HEK293 (cell line): ENCODE measurements around the gene NELL1.

Source experiments
- CTCF ChIA-PET: fragments of 350-600 bp; formaldehyde crosslinking; extraction: SDS; loops from one replicate; lab custom pipeline; 2021; ENCODE audit warnings: antibody characterized with exemption; lab: Yijun Ruan, JAX
- POLR2A ChIA-PET: fragments of 300-600 bp; formaldehyde crosslinking; extraction: SDS; loops from one replicate; lab custom pipeline; 2020; ENCODE audit warnings: antibody characterized with exemption, inconsistent platforms; lab: Yijun Ruan, JAX
- H3K27ac ChIP-seq: fragments of 200-500 bp; sonication (Bioruptor generic); 2 replicates; pipeline ENCODE4 v1.5.1; 2014; ENCODE audit warnings: low read depth, low read length, control low read depth, inconsistent platforms; ENCODE audit errors: extremely low read depth
- H3K36me3 ChIP-seq, 2 experiments: fragments of 200-500 bp in 1 of 2; sonication (Bioruptor generic) in 1 of 2; 1 replicate in 1 of 2; 2 replicates in 1 of 2; pipeline ENCODE4 v1.5.1; 2014 to 2017; ENCODE audit warnings: inconsistent platforms in 2 of 2, low read length in 2 of 2; ENCODE audit not compliant: control insufficient read depth in 2 of 2, insufficient read depth in 1 of 2
- H3K4me1 ChIP-seq: fragments of 200-500 bp; sonication (Bioruptor generic); 2 replicates; pipeline ENCODE4 v1.5.1; 2014; ENCODE audit warnings: mild to moderate bottlenecking, low read length, inconsistent platforms; ENCODE audit not compliant: control insufficient read depth, insufficient read depth
- H3K4me3 ChIP-seq: 2 replicates; pipeline ENCODE4 v1.5.1; 2011; ENCODE audit warnings: low read depth, mild to moderate bottlenecking, control low read depth, low read length, moderate library complexity
- H3K9me3 ChIP-seq: fragments of 200-500 bp; sonication (Bioruptor generic); 2 replicates; pipeline ENCODE4 v1.5.1; 2014; ENCODE audit warnings: low read depth, low read length, inconsistent platforms; ENCODE audit not compliant: control insufficient read depth, insufficient read depth
- BCL11B ChIP-seq: fragments of 450-650 bp; formaldehyde crosslinking; IDR thresholded peaks from 2 replicates; pipeline ENCODE4 v1.5.1; 2016; ENCODE audit warnings: low read depth, missing biosample characterization, missing genetic modification characterization
- GLIS2 ChIP-seq: fragments of 450-650 bp; formaldehyde crosslinking; IDR thresholded peaks from 2 replicates; pipeline ENCODE4 v1.5.1; 2016; ENCODE audit warnings: missing biosample characterization, missing genetic modification characterization
- YY2 ChIP-seq: fragments of 450-650 bp; formaldehyde crosslinking; IDR thresholded peaks from 2 replicates; pipeline ENCODE4 v1.5.1; 2016; ENCODE audit warnings: missing biosample characterization, missing genetic modification characterization
- ZNF214 ChIP-seq: fragments of 450-650 bp; formaldehyde crosslinking; IDR thresholded peaks from 2 replicates; pipeline ENCODE4 v1.5.1; 2017; ENCODE audit warnings: missing biosample characterization, mild to moderate bottlenecking, missing genetic modification characterization, borderline replicate concordance
- ZNF24 ChIP-seq: fragments of 450-650 bp; formaldehyde crosslinking; IDR thresholded peaks from 2 replicates; pipeline ENCODE4 v1.5.1; 2016; ENCODE audit warnings: missing biosample characterization, missing genetic modification characterization
- ZNF324 ChIP-seq: fragments of 450-650 bp; formaldehyde crosslinking; IDR thresholded peaks from 2 replicates; pipeline ENCODE4 v1.5.1; 2016; ENCODE audit warnings: missing biosample characterization, missing genetic modification characterization
- ZNF366 ChIP-seq: fragments of 450-650 bp; formaldehyde crosslinking; conservative IDR thresholded peaks from 2 replicates; pipeline ENCODE4 v1.5.1; 2016; ENCODE audit warnings: missing biosample characterization, missing genetic modification characterization
- ZNF473 ChIP-seq: fragments of 450-650 bp; formaldehyde crosslinking; IDR thresholded peaks from 2 replicates; pipeline ENCODE4 v1.5.1; 2017; ENCODE audit warnings: missing biosample characterization, missing genetic modification characterization
- ZNF501 ChIP-seq: fragments of 450-650 bp; formaldehyde crosslinking; IDR thresholded peaks from 2 replicates; pipeline ENCODE4 v1.5.1; 2016; ENCODE audit warnings: missing biosample characterization, missing genetic modification characterization
- ZNF514 ChIP-seq: fragments of 450-650 bp; formaldehyde crosslinking; IDR thresholded peaks from 2 replicates; pipeline ENCODE4 v1.5.1; 2016; ENCODE audit warnings: missing biosample characterization, missing genetic modification characterization
- ZNF561 ChIP-seq: fragments of 450-650 bp; IDR thresholded peaks from 2 replicates; pipeline ENCODE4 v1.5.1; 2018; ENCODE audit warnings: missing biosample characterization, missing genetic modification characterization, borderline replicate concordance
- ZNF621 ChIP-seq: fragments of 450-650 bp; formaldehyde crosslinking; IDR thresholded peaks from 2 replicates; pipeline ENCODE4 v1.5.1; 2017; ENCODE audit warnings: missing biosample characterization, missing genetic modification characterization
- ZNF677 ChIP-seq: fragments of 450-650 bp; IDR thresholded peaks from 2 replicates; pipeline ENCODE4 v1.5.0; 2018; ENCODE audit warnings: missing biosample characterization, mild to moderate bottlenecking, missing genetic modification characterization, moderate library complexity
- ZNF830 ChIP-seq: fragments of 450-650 bp; IDR thresholded peaks from 2 replicates; pipeline ENCODE4 v1.5.0; 2018; ENCODE audit warnings: missing biosample characterization, missing genetic modification characterization, low read depth, mild to moderate bottlenecking, moderate library complexity
- TF ChIP-seq, protein P1 (sequence below): fragments of 450-650 bp; formaldehyde crosslinking; IDR thresholded peaks from 2 replicates; pipeline ENCODE4 v1.5.1; 2017; ENCODE audit warnings: missing biosample characterization, missing genetic modification characterization
- TF ChIP-seq, protein P2 (sequence below): fragments of 450-650 bp; formaldehyde crosslinking; IDR thresholded peaks from 2 replicates; pipeline ENCODE4 v1.5.1; 2016; ENCODE audit warnings: missing biosample characterization, missing genetic modification characterization
- TF ChIP-seq, protein P3 (sequence below): fragments of 450-650 bp; formaldehyde crosslinking; IDR thresholded peaks from 2 replicates; pipeline ENCODE4 v1.5.1; 2016; ENCODE audit warnings: missing biosample characterization, missing genetic modification characterization
- TF ChIP-seq, protein P4 (sequence below): fragments of 450-650 bp; formaldehyde crosslinking; IDR thresholded peaks from 2 replicates; pipeline ENCODE4 v1.5.0; 2017; ENCODE audit warnings: missing biosample characterization, missing genetic modification characterization, borderline replicate concordance
- TF ChIP-seq, protein P5 (sequence below): fragments of 450-650 bp; formaldehyde crosslinking; conservative IDR thresholded peaks from 2 replicates; pipeline ENCODE4 v1.5.1; 2016; ENCODE audit warnings: low read depth, missing biosample characterization, missing genetic modification characterization

Gene NELL1

DNA sequence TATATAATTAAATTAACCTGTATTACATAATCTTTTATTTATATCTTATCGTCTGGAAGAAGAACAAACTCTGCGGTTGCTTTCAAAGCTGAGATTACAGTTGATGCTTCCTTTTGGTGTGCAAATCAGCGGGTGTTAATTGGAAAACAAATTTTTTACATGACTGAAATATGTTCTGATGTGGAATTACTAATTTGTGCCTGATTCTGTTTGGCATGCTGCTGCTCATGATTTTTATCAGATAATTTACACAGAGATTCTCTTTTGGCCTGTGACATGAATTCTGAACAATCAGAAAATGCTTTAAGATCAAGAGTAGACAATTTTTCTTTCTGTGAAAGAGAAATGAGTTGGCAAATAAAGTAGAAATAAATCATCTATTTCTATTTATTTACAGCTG, 510.8 kb downstream of the NELL1 start:
- Histone ChIP-seq H3K36me3 (no peaks in the 10 kb centered on the region), H3K9me3 (no peaks in the 10 kb centered on the region), H3K4me3 (no peak overlapping the region), H3K27ac (no peak overlapping the region), H3K4me1 (no peaks in the 10 kb centered on the region)
- CTCF ChIA-PET, result no interaction called here
- TF ChIP-seq GLIS2 (tag by site-specific recombination), result no peak
- TF ChIP-seq ZNF621 (tag by site-specific recombination), result no peak
- no peak for TF ChIP-seq ZNF324 (tag by site-specific recombination)
- no peak for TF ChIP-seq ZNF501 (tag by site-specific recombination)
- TF ChIP-seq ZNF24 (tag by site-specific recombination), result no peak
- POLR2A ChIA-PET, result no interaction called here

DNA sequence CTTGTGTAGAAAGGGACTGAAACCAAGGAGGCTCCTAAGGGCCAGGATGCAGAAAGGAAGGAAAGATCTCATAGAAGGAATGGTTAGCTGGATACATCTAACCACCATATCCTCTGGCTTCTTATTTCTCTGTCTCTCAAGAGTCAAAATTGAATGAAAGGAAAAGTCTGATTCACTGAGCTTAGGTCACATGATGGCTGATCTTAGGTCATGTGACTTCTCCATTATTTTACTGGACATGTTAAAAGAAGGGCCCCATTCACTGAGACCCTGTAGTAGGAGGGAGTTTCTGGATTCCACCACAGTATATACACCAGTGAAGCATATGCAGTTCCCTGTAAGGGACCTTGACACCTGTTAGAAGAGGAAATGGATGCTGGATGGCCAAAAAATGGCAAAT, 516.6 kb downstream of the NELL1 start:
- H3K4me1 ChIP-seq, result no peaks in the 10 kb centered on the region
- H3K27ac ChIP-seq, result no peak overlapping the region
- no peak for TF ChIP-seq BCL11B (tag by site-specific recombination)
- no peak for TF ChIP-seq ZNF366 (tag by site-specific recombination)
- TF ChIP-seq YY2 (tag by site-specific recombination), result no peak
- TF ChIP-seq ZNF830, result no peak
- TF ChIP-seq ZNF677 (tag by site-specific recombination), result no peak
- TF ChIP-seq ZNF561 (tag by site-specific recombination), result no peak
- TF ChIP-seq, protein P1, sequence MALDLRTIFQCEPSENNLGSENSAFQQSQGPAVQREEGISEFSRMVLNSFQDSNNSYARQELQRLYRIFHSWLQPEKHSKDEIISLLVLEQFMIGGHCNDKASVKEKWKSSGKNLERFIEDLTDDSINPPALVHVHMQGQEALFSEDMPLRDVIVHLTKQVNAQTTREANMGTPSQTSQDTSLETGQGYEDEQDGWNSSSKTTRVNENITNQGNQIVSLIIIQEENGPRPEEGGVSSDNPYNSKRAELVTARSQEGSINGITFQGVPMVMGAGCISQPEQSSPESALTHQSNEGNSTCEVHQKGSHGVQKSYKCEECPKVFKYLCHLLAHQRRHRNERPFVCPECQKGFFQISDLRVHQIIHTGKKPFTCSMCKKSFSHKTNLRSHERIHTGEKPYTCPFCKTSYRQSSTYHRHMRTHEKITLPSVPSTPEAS (tag by site-specific recombination), result no peak
- ChIA-PET CTCF (no interaction called here), POLR2A (no interaction called here)
- no peak overlapping the region for H3K4me3 ChIP-seq
- no peaks in the 10 kb centered on the region for H3K36me3 ChIP-seq
- H3K9me3 ChIP-seq, result no peaks in the 10 kb centered on the region

DNA sequence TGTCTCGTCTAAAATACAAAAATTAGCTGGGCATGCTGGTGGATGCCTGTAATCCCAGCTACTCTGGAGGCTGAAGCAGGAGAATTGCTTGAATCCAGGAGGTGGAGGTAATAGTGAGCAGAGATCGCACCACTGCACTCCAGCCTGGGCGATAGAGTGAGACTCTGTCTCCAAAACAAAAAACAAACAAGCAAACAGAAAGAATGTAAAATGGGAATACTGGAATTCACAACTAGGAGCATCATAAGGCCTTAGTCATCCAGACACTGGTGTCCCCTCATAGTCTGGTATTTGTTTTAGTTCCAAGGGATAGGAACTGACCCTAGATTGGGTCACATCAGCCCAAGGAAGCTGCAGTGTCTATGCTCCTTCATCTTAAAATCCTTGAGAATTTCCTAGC, 520.8 kb downstream of the NELL1 start:
- no peaks in the 10 kb centered on the region for H3K36me3 ChIP-seq
- H3K4me1 ChIP-seq, result no peaks in the 10 kb centered on the region
- H3K4me3 ChIP-seq, result no peak overlapping the region
- ChIA-PET CTCF (no interaction called here), POLR2A (no interaction called here)
- no peaks in the 10 kb centered on the region for H3K9me3 ChIP-seq
- no peak overlapping the region for H3K27ac ChIP-seq
- TF ChIP-seq YY2 (tag by site-specific recombination), result no peak
- TF ChIP-seq, protein P2, sequence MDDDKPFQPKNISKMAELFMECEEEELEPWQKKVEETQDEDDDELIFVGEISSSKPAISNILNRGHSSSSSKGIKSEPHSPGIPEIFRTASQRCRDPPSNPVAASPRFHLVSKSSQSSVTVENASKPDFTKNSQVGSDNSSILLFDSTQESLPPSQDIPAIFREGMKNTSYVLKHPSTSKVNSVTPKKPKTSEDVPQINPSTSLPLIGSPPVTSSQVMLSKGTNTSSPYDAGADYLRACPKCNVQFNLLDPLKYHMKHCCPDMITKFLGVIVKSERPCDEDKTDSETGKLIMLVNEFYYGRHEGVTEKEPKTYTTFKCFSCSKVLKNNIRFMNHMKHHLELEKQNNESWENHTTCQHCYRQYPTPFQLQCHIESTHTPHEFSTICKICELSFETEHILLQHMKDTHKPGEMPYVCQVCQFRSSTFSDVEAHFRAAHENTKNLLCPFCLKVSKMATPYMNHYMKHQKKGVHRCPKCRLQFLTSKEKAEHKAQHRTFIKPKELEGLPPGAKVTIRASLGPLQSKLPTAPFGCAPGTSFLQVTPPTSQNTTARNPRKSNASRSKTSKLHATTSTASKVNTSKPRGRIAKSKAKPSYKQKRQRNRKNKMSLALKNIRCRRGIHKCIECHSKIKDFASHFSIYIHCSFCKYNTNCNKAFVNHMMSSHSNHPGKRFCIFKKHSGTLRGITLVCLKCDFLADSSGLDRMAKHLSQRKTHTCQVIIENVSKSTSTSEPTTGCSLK (tag by site-specific recombination), result no peak
- no peak for TF ChIP-seq ZNF514
- TF ChIP-seq, protein P3, sequence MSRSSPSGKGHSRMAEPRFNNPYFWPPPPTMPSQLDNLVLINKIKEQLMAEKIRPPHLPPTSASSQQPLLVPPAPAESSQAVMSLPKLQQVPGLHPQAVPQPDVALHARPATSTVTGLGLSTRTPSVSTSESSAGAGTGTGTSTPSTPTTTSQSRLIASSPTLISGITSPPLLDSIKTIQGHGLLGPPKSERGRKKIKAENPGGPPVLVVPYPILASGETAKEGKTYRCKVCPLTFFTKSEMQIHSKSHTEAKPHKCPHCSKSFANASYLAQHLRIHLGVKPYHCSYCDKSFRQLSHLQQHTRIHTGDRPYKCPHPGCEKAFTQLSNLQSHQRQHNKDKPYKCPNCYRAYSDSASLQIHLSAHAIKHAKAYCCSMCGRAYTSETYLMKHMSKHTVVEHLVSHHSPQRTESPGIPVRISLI (tag by site-specific recombination), result no peak
- TF ChIP-seq, protein P4, sequence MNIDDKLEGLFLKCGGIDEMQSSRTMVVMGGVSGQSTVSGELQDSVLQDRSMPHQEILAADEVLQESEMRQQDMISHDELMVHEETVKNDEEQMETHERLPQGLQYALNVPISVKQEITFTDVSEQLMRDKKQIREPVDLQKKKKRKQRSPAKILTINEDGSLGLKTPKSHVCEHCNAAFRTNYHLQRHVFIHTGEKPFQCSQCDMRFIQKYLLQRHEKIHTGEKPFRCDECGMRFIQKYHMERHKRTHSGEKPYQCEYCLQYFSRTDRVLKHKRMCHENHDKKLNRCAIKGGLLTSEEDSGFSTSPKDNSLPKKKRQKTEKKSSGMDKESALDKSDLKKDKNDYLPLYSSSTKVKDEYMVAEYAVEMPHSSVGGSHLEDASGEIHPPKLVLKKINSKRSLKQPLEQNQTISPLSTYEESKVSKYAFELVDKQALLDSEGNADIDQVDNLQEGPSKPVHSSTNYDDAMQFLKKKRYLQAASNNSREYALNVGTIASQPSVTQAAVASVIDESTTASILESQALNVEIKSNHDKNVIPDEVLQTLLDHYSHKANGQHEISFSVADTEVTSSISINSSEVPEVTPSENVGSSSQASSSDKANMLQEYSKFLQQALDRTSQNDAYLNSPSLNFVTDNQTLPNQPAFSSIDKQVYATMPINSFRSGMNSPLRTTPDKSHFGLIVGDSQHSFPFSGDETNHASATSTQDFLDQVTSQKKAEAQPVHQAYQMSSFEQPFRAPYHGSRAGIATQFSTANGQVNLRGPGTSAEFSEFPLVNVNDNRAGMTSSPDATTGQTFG (tag by site-specific recombination), result no peak
- TF ChIP-seq, protein P5, sequence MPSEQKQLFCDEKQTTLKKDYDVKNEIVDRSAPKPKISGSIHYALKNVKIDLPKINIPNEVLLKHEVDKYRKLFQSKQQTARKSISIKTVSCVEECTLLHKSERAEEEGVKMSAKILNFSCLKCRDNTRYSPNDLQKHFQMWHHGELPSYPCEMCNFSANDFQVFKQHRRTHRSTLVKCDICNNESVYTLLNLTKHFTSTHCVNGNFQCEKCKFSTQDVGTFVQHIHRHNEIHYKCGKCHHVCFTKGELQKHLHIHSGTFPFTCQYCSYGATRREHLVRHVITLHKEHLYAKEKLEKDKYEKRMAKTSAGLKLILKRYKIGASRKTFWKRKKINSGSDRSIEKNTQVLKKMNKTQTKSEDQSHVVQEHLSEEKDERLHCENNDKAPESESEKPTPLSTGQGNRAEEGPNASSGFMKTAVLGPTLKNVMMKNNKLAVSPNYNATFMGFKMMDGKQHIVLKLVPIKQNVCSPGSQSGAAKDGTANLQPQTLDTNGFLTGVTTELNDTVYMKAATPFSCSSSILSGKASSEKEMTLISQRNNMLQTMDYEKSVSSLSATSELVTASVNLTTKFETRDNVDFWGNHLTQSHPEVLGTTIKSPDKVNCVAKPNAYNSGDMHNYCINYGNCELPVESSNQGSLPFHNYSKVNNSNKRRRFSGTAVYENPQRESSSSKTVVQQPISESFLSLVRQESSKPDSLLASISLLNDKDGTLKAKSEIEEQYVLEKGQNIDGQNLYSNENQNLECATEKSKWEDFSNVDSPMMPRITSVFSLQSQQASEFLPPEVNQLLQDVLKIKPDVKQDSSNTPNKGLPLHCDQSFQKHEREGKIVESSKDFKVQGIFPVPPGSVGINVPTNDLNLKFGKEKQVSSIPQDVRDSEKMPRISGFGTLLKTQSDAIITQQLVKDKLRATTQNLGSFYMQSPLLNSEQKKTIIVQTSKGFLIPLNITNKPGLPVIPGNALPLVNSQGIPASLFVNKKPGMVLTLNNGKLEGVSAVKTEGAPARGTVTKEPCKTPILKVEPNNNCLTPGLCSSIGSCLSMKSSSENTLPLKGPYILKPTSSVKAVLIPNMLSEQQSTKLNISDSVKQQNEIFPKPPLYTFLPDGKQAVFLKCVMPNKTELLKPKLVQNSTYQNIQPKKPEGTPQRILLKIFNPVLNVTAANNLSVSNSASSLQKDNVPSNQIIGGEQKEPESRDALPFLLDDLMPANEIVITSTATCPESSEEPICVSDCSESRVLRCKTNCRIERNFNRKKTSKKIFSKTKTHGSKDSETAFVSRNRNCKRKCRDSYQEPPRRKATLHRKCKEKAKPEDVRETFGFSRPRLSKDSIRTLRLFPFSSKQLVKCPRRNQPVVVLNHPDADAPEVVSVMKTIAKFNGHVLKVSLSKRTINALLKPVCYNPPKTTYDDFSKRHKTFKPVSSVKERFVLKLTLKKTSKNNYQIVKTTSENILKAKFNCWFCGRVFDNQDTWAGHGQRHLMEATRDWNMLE (tag by site-specific recombination), result no peak
- TF ChIP-seq ZNF473 (tag by site-specific recombination), result no peak
- TF ChIP-seq ZNF214 (tag by site-specific recombination), result no peak
